MCF 10A (cell line): ENCODE results near the gene PPP2CA. TPM values are rescaled to one million over a fixed set of nuclear protein-coding genes. Genes with fewer than 3 reads are reported as not detected.

Experiments
- BruUV-seq: library from RNA; stranded (reverse); fragments of 400-500 nt; replicated peaks from 2 replicates; lab custom pipeline; 2021; lab: Mats Ljungman, UMichigan
- CTCF ChIA-PET: fragments of 300-600 bp; sonication (Branson Sonifier 250); formaldehyde crosslinking; extraction: SDS; loops from one replicate; lab custom pipeline; 2021; ENCODE audit warnings: antibody characterized with exemption, inconsistent platforms; lab: Yijun Ruan, JAX
- POLR2A ChIA-PET: fragments of 300-600, 350-650 bp; sonication (Branson Sonifier 250); formaldehyde crosslinking; extraction: SDS; loops from one replicate; lab custom pipeline; 2020; ENCODE audit warnings: antibody characterized with exemption, inconsistent platforms; lab: Yijun Ruan, JAX
- DNase-seq: peaks from one replicate; pipeline ENCODE4 v3.0.0-alpha.2; 2018; ENCODE audit not compliant: unreplicated experiment
- H3K27ac Mint-ChIP-seq: one replicate; pipeline ENCODE4 v1.8.0; 2022; ENCODE audit warnings: mild to moderate bottlenecking, low read depth, mixed read lengths; ENCODE audit not compliant: unreplicated experiment
- H3K27me3 Mint-ChIP-seq: one replicate; pipeline ENCODE4 v1.8.0; 2022; ENCODE audit warnings: mixed read lengths; ENCODE audit not compliant: insufficient read depth, unreplicated experiment
- H3K36me3 Mint-ChIP-seq: one replicate; pipeline ENCODE4 v1.8.0; 2022; ENCODE audit warnings: mild to moderate bottlenecking, moderate library complexity, mixed read lengths; ENCODE audit not compliant: insufficient read depth, unreplicated experiment
- H3K4me1 Mint-ChIP-seq: one replicate; pipeline ENCODE4 v1.8.0; 2022; ENCODE audit warnings: mixed read lengths; ENCODE audit not compliant: insufficient read depth, unreplicated experiment
- H3K4me3 Mint-ChIP-seq: one replicate; pipeline ENCODE4 v1.8.0; 2022; ENCODE audit warnings: mild to moderate bottlenecking, moderate library complexity, mixed read lengths; ENCODE audit not compliant: unreplicated experiment
- H3K9me3 Mint-ChIP-seq: one replicate; pipeline ENCODE4 v1.8.0; 2022; ENCODE audit warnings: mixed read lengths; ENCODE audit not compliant: unreplicated experiment
- intact Hi-C: fragments of 100-400 bp; cut with micrococcal nuclease; formaldehyde crosslinking; loops from 2 replicates; pipeline ENCODE4 v1.14.1; 2022
- total RNA-seq: library from RNA; stranded (reverse); gene quantifications from 2 replicates; pipeline ENCODE4 v1.2.3, GENCODE V29; 2022
- TF ChIP-seq, protein P1 (sequence below): fragments of 200-600 bp; IDR thresholded peaks from one replicate; pipeline ENCODE4 v1.8.0; 2022; ENCODE audit warnings: antibody characterized with exemption, mild to moderate bottlenecking; ENCODE audit not compliant: unreplicated experiment

Gene PPP2CA
- total RNA-seq, 1 experiment from 2014 or later: 317 TPM

DNA sequence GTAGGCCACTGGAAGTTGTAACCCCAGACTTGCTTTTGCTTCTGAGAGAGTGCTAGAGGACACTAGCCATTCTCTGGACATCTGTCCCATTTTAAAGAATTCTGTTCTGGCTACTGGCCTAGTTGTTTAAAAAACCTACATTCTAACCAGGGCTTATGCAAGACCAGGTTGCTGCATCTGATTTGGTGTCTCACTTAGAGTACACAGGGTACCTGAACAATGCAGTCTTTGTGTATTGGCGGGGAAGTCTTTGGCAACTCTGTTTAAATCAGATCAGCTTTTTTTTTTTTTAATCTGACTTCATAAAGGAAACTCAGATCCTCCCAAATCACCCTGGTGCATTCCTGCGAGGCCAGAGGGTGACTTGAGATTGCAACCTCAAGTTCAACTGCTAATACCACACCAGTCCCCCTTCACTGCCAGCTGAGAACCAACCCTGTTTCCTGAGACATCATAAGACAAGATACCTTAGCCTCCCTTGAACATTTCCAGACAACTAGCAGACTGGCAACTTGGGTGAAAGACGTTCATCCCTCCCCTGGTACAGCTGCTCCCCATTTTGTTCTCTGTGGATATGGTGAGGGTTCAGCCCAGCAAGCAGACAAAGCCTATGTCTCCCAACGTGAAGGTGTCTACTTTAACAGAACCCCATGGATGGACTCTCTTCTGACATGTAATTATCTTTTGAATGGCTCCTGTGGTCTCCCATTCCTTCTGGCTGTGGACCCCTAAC is 76.1 kb downstream of the PPP2CA start:
- TF ChIP-seq, protein P1, sequence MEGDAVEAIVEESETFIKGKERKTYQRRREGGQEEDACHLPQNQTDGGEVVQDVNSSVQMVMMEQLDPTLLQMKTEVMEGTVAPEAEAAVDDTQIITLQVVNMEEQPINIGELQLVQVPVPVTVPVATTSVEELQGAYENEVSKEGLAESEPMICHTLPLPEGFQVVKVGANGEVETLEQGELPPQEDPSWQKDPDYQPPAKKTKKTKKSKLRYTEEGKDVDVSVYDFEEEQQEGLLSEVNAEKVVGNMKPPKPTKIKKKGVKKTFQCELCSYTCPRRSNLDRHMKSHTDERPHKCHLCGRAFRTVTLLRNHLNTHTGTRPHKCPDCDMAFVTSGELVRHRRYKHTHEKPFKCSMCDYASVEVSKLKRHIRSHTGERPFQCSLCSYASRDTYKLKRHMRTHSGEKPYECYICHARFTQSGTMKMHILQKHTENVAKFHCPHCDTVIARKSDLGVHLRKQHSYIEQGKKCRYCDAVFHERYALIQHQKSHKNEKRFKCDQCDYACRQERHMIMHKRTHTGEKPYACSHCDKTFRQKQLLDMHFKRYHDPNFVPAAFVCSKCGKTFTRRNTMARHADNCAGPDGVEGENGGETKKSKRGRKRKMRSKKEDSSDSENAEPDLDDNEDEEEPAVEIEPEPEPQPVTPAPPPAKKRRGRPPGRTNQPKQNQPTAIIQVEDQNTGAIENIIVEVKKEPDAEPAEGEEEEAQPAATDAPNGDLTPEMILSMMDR: no peak
- no peaks in the 10 kb centered on the region for H3K9me3 Mint-ChIP-seq
- H3K27me3 Mint-ChIP-seq: no peaks in the 10 kb centered on the region
- intact Hi-C loops: no loop called here
- POLR2A ChIA-PET: interaction anchor here (0.8 to 6.2 kb wide), 6 partner anchors 11 to 145 kb away, joined by 3 to 55 read pairs (median 3); partner anchors contain the start of genes SKP1 and VDAC1
- H3K36me3 Mint-ChIP-seq: peaks cover 92% of the 10 kb centered on the region
- peaks cover 16% of the 10 kb centered on the region for H3K4me1 Mint-ChIP-seq
- no peak for DNase-seq
- CTCF ChIA-PET: interaction anchor here (0.7 to 19.8 kb wide), 6 partner anchors 9 to 119 kb away, joined by 3 to 867 read pairs (median 4); no protein-coding TSS in a partner anchor
- BruUV-seq: no TSS peak
- peak overlapping the region; percentile 88 for H3K27ac Mint-ChIP-seq
- no peak overlapping the region for H3K4me3 Mint-ChIP-seq

DNA sequence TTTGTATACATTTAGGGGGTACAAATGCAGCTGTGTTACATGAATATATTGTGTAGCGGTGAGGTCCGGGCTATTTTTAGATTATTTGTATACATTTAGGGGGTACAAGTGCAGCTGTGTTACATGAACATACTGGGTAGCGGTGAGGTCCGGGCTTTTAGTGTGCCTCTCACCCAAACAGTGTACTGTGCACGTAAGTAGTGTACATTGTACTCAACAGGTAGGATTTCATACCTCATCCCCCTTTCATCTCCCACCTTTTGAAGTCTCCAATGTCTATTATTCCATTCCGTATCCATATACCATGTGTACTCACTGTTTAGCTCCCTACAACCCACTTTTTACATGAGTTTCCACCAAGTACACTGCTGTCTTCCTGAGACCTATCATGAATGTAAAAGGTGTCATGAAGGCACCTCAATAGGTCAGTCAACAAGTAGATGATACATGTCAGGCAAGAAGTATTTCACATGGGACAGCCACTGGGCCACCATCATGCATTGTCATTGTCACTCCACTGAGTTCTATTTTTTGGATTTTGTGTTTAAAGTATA is 76.8 kb downstream of the PPP2CA start:
- DNase-seq: no peak
- H3K27me3 Mint-ChIP-seq: no peaks in the 10 kb centered on the region
- TF ChIP-seq, protein P1: no peak
- H3K36me3 Mint-ChIP-seq: peaks cover 92% of the 10 kb centered on the region
- H3K4me1 Mint-ChIP-seq: peaks cover 13% of the 10 kb centered on the region
- no peaks in the 10 kb centered on the region for H3K9me3 Mint-ChIP-seq
- H3K27ac Mint-ChIP-seq: peak overlapping the region; percentile 88
- BruUV-seq: no TSS peak
- intact Hi-C loops: no loop called here
- ChIA-PET POLR2A (interaction anchor here (1.2 to 6.2 kb wide), 3 partner anchors 12 to 105 kb away, joined by 3 to 55 read pairs (median 5); partner anchors contain the start of gene SKP1), CTCF (interaction anchor here (0.7 to 19.8 kb wide), 5 partner anchors 8 to 119 kb away, joined by 3 to 867 read pairs (median 4); no protein-coding TSS in a partner anchor)
- H3K4me3 Mint-ChIP-seq: no peak overlapping the region

DNA sequence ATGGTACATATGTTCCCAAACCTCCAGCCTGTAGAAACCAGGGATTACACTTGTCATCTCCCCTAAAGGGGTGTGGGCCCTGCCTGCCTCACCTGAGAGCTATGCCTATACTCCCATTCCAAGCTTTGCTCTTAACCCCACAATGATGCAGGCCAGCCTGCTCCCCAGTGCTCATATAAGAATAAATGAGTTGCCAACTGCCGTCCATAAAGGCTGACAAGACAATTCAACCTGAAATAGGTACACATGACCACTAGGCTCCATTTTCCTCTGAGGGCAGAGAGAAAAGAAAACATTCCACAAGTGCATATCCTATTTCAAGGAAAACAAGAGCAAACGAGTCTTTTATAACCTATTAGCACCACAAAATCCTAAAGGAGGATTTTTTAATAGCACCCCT is 77.6 kb downstream of the PPP2CA start:
- Mint-ChIP-seq H3K4me1 (peaks cover 13% of the 10 kb centered on the region), H3K27me3 (no peaks in the 10 kb centered on the region), H3K9me3 (no peaks in the 10 kb centered on the region), H3K27ac (no peak overlapping the region), H3K4me3 (no peak overlapping the region), H3K36me3 (peaks cover 92% of the 10 kb centered on the region)
- TF ChIP-seq, protein P1: no peak
- intact Hi-C loops: no loop called here
- CTCF ChIA-PET: interaction anchor here (0.7 to 19.8 kb wide), 5 partner anchors 8 to 696 kb away, joined by 3 to 867 read pairs (median 19); no protein-coding TSS in a partner anchor
- no peak for DNase-seq
- no TSS peak for BruUV-seq
- POLR2A ChIA-PET: interaction anchor here (1.2 kb wide), 1 partner anchor 104 kb away, joined by 3 read pairs; no protein-coding TSS in a partner anchor
